ENCODE results near the gene KRTAP19-3. TPM values are rescaled to one million over a fixed set of nuclear protein-coding genes. Genes with fewer than 3 reads are reported as not detected.
A peak's percentile ranks its signal among the peaks of the same experiment; 100 is the strongest.
"Not testable (repeated sequence)": the region's sequence is repeated elsewhere in the genome, so short reads cannot be mapped to it uniquely, and the experiment has no call there.

KRTAP19-3 gene
- not detected in 2 replicates for polyA plus RNA-seq (2014; cell fraction: cytosol; rRNA removed)
- polyA plus RNA-seq (2014; cell fraction: nucleus; rRNA removed), result not detected in 2 replicates

GRCh38 chr21:30491963-30492428 is at the start of gene KRTAP19-3:
Gene KRTAP19-3, minus strand, starts transcription at chr21:30492013. Its CDS starts 56 bp downstream, at chr21:30491957.
- DNase-seq (ENCODE audit: low spot score), result no peak

DNA sequence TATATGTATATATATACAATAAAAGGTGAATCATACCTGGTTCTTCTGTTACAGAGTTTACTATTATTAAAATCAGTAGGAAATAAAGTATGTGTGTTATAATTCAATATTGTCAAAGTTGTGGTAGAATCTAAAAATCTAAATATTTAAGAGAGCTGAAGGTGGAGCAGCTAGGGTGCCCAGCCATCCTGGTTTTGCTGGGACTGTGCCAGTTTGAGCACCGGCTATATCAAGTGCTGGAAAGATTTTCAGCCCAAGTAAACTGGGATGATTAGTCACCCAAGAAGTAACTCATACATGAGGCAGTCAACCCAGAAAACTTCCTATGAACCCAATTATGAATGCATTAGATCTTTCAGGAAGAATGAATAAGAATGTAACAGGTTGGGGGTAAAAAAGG is 27.1 kb upstream of the KRTAP19-3 start:
- DNase-seq (ENCODE audit: low spot score), result no peak

DNA sequence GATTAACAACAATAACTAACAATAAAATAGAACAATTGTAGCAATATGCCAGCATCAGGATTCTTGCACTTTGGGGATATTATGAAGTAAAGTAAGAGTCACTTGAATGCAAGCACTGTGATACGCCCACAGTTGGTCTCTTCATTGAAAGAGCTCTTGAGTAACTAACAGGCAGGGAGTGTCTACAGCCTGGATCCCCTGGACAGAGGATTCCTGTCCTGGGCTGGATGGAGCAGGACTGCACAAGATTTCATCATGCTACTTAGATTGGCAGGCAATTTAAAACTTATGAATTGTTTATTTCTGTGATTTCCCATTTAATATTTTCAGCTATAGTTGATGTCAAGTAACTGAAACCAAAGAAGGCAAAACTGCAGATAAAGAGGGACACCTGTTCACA is 23.9 kb upstream of the KRTAP19-3 start:
- no peak for DNase-seq (ENCODE audit: low spot score)

- DNase-seq (ENCODE audit: low spot score), result not testable (repeated sequence)
Measured at GRCh38 chr21:30505621-30506205, 13.9 kb upstream of the KRTAP19-3 start.

DNA sequence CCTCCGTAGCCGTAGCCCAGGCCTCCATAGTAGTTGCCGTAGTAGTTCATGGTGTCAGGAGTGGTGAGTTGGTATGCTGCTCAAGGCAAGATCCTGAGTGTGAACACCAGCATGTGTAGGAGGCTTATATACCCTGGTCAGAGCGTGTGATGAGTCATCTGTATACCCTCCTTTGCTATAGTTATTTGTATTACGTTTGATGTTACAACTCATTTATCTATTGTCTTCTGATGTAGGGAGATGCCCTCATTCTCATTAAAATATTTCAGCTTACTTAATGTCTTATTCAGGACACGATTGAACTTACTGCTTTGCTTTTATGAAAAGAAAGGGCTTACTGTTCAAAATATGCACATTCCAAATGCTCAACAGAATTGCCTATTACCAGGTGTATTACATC is 10.2 kb upstream of the KRTAP19-3 start, which contains the start of gene KRTAP19-5:
Gene KRTAP19-5, minus strand, starts transcription at position 101 of the 400 bp plus-strand sequence. Its CDS starts 51 bp downstream, at position 50.
- no peak for DNase-seq (ENCODE audit: low spot score)

GRCh38 chr21:30497065-30497464 is 5.3 kb upstream of the KRTAP19-3 start, which contains the start of gene KRTAP19-4:
Gene KRTAP19-4, minus strand, starts transcription at chr21:30497165. Its CDS starts 55 bp downstream, at chr21:30497110.
- no peak for DNase-seq (ENCODE audit: low spot score)

- no peak for DNase-seq (ENCODE audit: low spot score)
Measured at GRCh38 chr21:30487336-30487735, 4.5 kb downstream of the KRTAP19-3 start, which contains the start of gene KRTAP19-2. Gene KRTAP19-2, minus strand, starts transcription at chr21:30487436. Its CDS starts 88 bp downstream, at chr21:30487348.

DNA sequence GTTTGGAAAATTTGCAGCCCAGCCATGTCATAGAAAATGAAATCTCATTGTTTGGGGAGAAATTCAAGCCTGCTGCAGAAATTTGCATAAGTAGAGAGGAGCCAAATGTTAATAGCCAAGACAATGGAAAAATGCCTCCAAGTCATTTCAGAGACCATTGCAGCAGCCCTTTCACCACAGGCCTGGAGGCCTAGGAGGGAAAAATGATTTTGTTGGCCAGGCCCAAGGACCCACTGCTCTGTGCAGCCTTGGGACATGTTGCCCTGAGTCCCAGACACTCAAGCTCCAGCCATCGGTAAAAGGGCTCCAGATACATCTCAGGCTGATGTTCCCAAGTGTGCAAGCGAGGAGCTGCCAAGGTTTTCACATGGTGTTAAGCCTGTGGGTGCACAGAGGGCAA is 5.6 kb downstream of the KRTAP19-3 start:
- DNase-seq (ENCODE audit: low spot score), result no peak

DNA sequence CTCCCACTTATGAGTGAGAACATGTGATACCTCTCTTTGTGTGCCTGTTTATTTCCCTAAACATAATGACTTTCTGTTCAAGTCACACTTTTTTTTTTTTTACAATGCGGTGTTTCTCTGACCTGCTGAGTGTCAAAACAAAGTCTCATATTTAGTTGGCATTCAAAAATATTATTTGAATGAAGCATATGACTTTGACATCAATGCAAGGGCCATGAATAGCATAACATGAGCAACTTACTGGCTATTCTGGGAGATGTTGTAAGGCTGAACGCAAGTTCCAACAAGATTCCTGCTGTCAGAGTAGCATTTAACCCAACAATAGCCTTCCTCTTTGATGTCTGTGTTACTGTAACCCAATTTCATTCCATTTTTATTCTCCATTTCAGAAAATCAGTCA is 9.7 kb downstream of the KRTAP19-3 start:
- DNase-seq (ENCODE audit: low spot score), result no peak

GRCh38 chr21:30480145-30480544 is 11.7 kb downstream of the KRTAP19-3 start, which contains the start of gene KRTAP19-1:
Gene KRTAP19-1, minus strand, starts transcription at chr21:30480367. Its CDS starts 50 bp downstream, at chr21:30480317.
- no peak for DNase-seq (ENCODE audit: low spot score)

- no peak for DNase-seq (ENCODE audit: low spot score)
Measured at GRCh38 chr21:30479259-30479658, 12.6 kb downstream of the KRTAP19-3 start.

DNA sequence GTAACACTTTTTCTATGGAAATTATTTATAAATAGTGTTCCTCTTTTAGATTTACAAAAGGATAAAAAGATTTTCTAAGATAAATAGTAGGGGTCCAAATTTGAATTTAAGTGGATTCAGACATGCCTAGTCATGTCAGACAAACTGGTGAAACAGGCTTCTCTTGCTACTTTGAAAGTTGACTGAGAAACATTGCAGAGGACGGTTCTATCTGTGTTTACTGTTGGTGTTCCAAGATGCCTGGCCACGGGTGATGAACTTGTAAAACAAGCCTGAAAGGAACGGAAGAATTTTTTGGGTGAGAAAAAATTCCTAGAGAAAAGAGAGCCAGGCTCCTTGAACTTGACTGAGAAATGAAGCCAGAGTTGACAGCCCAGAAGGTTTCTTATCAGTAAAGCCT is 13.8 kb downstream of the KRTAP19-3 start:
- DNase-seq (ENCODE audit: low spot score), result no peak

GRCh38 chr21:30468900-30469714 is 22.7 kb downstream of the KRTAP19-3 start:
- DNase-seq (ENCODE audit: low spot score), result no peak

GRCh38 chr21:30463713-30464112 is 28.1 kb downstream of the KRTAP19-3 start:
- peak; percentile 2 for DNase-seq (ENCODE audit: low spot score)

DNA sequence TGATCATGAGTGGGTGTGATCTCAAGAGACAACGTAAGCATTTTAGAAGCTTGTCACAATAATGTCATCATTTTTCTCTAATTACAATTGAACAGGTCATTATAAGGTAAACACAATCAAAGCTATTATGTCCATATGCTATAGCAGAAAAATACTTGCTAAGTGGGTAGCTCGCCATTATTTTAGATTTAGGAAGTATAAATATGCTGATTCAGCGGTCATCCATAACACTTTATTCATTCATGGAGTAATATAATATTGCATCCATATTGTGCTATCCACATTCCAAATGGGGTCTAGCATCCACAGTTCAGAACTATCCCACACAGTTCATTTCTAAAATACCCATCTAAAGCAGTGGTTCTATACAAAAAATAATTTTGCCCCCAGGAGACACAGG is 43.3 kb downstream of the KRTAP19-3 start:
- no peak for DNase-seq (ENCODE audit: low spot score)

GRCh38 chr21:30447056-30447455 is 44.8 kb downstream of the KRTAP19-3 start:
- no peak for DNase-seq (ENCODE audit: low spot score)

DNA sequence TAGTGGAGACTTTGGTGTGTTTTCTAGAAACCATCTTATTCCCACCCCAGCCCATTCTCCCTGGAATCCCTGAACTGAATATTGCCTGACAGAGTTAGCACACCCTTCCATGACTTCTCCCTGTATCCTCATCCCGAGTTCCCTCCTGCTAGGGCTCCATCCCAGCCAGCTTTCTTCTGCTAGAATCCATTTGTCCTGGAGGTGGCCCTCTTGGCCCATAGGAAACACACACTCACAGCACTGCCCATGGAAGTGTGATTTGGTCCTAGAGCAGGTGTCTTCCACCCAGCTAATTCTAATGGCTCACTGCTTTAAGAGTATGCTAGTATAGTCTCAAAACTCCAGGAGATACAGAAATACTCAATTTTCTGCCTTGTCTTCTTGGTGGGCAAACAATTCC is 47.6 kb downstream of the KRTAP19-3 start:
- no peak for DNase-seq (ENCODE audit: low spot score)

GRCh38 chr21:30443226-30443625 is 48.6 kb downstream of the KRTAP19-3 start:
- DNase-seq (ENCODE audit: low spot score), result no peak

Data from SK-N-DZ (cell line).